AG10803 (cell line): Measurements from ENCODE around the gene PDE6H.

ENCODE experiments used
- DNase-seq: peaks from one replicate; pipeline ENCODE4 v3.0.0; 2010; ENCODE audit warnings: low read depth
- H3K4me3 ChIP-seq: 2 replicates; pipeline ENCODE4 v1.5.1; 2011; ENCODE audit warnings: mild to moderate bottlenecking, low read length, control low read depth
- TF ChIP-seq, protein P1 (sequence below): conservative IDR thresholded peaks from 2 replicates; pipeline ENCODE4 v1.5.1; 2011; ENCODE audit warnings: mild to moderate bottlenecking, low read length, control low read depth, inconsistent platforms

Gene PDE6H

DNA sequence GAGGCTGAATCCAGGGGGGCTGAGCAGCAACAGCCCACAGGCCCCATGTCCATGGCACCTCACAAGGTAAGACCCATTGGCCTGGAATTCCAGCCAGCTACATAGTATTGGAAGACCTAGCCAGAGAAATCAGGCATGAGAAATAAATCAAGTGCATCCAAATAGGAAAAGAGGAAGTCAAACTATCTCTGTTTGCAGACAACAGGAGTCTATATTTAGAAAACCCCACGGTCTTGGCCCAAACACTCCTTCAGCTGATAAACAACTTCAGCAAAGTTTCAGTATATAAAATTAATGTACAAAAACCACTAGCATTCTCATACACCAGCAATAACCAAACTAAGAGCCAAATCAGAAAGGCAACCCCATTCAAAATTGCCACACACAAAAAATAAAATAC, 16.9 kb downstream of the PDE6H start:
- no peak overlapping the region for H3K4me3 ChIP-seq
- DNase-seq = no peak
- TF ChIP-seq, protein P1, sequence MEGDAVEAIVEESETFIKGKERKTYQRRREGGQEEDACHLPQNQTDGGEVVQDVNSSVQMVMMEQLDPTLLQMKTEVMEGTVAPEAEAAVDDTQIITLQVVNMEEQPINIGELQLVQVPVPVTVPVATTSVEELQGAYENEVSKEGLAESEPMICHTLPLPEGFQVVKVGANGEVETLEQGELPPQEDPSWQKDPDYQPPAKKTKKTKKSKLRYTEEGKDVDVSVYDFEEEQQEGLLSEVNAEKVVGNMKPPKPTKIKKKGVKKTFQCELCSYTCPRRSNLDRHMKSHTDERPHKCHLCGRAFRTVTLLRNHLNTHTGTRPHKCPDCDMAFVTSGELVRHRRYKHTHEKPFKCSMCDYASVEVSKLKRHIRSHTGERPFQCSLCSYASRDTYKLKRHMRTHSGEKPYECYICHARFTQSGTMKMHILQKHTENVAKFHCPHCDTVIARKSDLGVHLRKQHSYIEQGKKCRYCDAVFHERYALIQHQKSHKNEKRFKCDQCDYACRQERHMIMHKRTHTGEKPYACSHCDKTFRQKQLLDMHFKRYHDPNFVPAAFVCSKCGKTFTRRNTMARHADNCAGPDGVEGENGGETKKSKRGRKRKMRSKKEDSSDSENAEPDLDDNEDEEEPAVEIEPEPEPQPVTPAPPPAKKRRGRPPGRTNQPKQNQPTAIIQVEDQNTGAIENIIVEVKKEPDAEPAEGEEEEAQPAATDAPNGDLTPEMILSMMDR = no peak

DNA sequence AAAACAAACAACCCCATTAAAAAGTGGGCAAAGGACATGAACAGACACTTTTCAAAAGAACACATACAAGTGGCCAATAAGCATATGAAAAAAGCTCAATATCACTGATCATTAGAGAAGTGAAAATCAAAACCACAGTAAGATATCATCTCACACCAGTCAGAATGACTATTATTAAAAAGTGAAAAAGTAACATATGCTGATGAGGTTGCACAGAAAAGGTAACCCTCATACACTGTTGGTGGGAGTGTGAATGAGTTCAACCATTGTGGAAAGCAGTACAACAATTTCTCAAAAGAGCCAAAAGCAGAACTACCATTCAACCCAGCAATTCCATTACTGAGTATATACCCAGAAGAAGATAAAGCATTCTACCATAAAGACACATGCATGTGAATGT, 18.2 kb downstream of the PDE6H start:
- TF ChIP-seq, protein P1 = no peak
- DNase-seq = no peak
- H3K4me3 ChIP-seq = no peak overlapping the region

DNA sequence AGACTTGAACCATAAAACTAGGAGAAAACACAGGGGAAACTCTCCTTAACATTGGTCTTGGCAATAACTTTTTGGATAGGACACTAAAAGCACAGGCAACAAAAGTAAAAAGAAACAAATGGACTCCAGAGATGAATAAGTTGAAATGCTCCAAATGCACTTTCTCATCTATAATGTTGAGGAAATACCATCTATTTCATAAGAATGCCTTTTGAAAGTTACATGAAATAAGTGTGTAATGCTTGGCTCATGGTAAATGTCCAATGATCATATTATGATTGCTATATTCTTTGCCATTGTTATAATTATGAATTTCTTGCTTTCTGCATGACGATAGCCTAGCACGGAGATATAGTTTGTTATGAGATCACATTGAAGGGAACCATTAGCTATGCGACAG, 19.8 kb downstream of the PDE6H start:
- TF ChIP-seq, protein P1 = no peak
- no peak overlapping the region for H3K4me3 ChIP-seq
- DNase-seq = no peak

DNA sequence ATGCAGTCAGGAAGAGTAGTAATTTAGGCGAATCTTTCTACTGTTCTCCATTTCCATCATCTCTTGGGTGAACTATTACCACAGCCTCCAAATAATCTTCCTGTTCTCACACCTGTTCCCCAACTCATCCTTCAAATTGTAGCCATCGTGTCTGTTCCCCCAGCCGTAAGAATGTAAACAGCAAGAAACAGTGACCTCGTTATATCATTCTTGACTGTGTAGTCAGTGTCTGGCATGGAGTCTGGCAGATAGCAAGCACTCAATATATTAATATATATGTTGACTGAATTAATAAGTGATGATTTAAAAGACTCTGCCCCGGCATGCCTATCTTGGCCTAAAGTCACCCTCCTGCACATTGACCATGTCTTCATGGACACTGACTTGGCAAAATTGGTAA, 20.3 kb downstream of the PDE6H start:
- TF ChIP-seq, protein P1 = no peak
- no peak overlapping the region for H3K4me3 ChIP-seq
- DNase-seq = peak; percentile 5

DNA sequence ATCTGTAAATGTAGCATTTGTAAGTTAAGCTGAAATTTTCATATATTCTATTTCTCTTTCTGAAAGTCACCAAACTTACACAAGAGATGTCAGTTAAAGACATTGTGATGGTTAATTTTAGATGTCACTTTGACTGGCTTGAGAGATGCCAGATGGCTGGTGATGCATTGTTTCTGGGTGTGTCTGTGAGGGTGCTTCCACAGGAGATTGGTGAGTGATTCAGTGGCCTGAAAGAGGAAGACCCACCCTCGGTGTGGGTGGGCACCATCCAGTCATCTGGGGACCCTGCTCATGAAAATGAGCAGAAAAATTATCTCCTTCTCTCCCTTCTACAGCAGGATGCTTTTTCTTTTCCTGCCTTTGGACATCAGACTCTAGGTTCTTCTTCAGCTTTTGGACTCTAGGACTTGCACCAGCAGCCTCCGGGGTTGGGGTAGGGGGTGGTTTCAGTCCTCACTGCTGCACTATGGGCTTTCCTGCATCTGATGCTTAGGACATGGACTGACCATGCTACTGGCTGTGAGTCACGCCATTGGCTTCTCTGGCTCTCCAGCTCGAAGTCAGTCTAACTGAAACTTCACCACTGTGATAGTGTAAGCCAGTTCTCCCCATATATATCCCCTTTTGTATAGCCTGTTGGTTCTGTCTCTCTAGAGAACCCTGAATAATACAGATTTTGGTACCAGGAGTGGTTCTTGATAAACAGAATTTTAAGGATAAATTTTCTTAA, 20.9 kb downstream of the PDE6H start:
- DNase-seq = peak; percentile 54
- no peak overlapping the region for H3K4me3 ChIP-seq
- TF ChIP-seq, protein P1 = no peak

DNA sequence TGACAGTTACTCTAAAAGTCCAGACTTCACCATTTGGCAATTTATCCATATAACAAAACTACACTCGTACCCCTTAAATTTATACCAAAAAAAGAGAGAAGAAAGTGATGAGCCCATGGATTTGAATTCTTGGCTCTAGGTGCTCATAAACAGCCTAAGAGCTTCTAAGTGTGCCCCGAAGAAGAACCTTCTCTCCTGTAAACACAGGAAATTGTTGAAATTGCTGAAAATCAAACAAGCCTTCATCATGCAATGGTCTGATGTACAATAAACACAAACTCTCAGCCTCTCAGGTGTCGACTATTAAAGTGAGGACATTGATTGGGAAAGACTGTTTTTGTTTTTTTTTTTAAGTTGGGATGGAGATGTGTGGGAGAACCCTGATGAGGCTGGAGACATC, 21.8 kb downstream of the PDE6H start:
- no peak overlapping the region for H3K4me3 ChIP-seq
- TF ChIP-seq, protein P1 = no peak
- no peak for DNase-seq
